Colonic mucosa (tissue), 4 donors: Measurements from ENCODE around the gene SH3GL3. TPM values are rescaled to one million over a fixed set of nuclear protein-coding genes. Genes with fewer than 3 reads are reported as not detected.

Source experiments
- DNase-seq: peaks from one replicate; pipeline ENCODE4 v3.0.0-alpha.2; 2020
- H3K27ac ChIP-seq: fragments of 200-600 bp; one replicate; pipeline ENCODE4 v1.8.0; 2021
- H3K27me3 ChIP-seq: fragments of 200-600 bp; one replicate; pipeline ENCODE4 v1.8.0; 2021
- H3K36me3 ChIP-seq: fragments of 200-600 bp; one replicate; pipeline ENCODE4 v1.8.0; 2021
- H3K4me1 ChIP-seq: fragments of 200-600 bp; one replicate; pipeline ENCODE4 v1.8.0; 2021; ENCODE audit warnings: mild to moderate bottlenecking
- H3K4me3 ChIP-seq: fragments of 200-600 bp; one replicate; pipeline ENCODE4 v1.8.0; 2021
- H3K9ac ChIP-seq, 2 donors: one replicate each; pipeline ENCODE4 v1.7.0; 2013; ENCODE audit warnings: control low read depth in 2 of 2, low read depth in 2 of 2, low read length in 2 of 2
- H3K9me3 ChIP-seq: fragments of 200-600 bp; one replicate; pipeline ENCODE4 v1.8.0; 2021
- CTCF ChIP-seq: fragments of 200-600 bp; IDR thresholded peaks from one replicate; pipeline ENCODE4 v1.8.0; 2022; ENCODE audit warnings: antibody characterized with exemption, mild to moderate bottlenecking
- intact Hi-C: fragments of 100-400 bp; cut with DNase I; formaldehyde crosslinking; loops from one replicate; pipeline ENCODE4 v1.14.1; 2022
- total RNA-seq, 2 donors: library from RNA; stranded (reverse); fragmentation: NEBNext Ultra II Directional in 1 of 2; extraction: Animal tissue kit (Norgen Biotek cat#: 25700) in 1 of 2; gene quantifications; one replicate each; pipeline ENCODE4 v1.2.1, GENCODE V29; 2021
- donor health status: healthy.
- donor health status: DM: no; HTN: no; CAD: no.
- donor health status: DM: no; HTN: no; CAD: no.

The SH3GL3 gene
- total RNA-seq, 2 donors from 2014 or later, result not detected

DNA sequence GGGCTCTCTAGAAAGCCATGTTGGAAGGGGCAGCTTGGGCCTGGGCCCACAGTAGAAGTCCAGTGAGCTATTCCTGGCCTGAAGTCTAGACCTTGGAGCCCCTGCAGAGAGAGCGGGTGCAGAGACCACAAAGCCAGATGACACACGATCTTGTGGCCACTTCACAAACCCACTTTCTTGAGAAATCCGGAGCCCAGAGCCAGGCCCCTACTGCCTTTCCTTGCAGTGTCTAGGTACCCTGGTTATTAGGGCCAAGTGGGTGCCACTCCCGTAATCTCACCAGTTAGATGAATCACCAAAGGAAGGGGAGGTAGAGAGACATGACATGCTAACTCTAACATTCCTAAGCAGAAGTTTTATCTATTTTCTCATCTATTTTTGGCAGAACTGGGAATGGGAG lies 134.2 kb downstream of the SH3GL3 start:
- H3K36me3 ChIP-seq, result no peaks in the 10 kb centered on the region
- no peaks in the 10 kb centered on the region for H3K4me1 ChIP-seq
- TF ChIP-seq CTCF, result no peak
- intact Hi-C loops, result no loop called here
- no peak overlapping the region for H3K27ac ChIP-seq
- no peak overlapping the region for H3K9ac ChIP-seq
- H3K4me3 ChIP-seq, result no peak overlapping the region
- H3K27me3 ChIP-seq, result no peaks in the 10 kb centered on the region
- DNase-seq, result no peak
- no peaks in the 10 kb centered on the region for H3K9me3 ChIP-seq

DNA sequence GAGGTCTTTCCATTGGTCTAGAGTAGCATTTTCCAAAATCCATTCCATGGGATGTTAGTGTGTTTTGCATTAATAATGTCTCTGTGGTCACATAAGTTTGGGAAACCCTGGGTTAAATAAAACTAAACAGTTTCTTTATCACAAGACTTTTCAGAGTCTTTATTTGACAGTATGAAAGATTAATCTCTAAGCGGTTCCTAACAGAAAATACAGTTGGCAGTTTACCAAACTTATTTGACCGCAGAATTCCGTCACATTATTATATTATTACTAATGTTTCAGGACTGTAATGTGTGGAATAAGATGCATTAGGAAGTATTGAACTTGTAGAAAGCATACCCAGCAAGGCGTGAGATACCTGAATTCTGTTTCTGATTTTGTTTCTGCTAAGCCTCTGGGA lies 135.2 kb downstream of the SH3GL3 start:
- Histone ChIP-seq H3K27me3 (no peaks in the 10 kb centered on the region), H3K4me1 (no peaks in the 10 kb centered on the region), H3K9ac (no peak overlapping the region), H3K9me3 (no peaks in the 10 kb centered on the region), H3K4me3 (no peak overlapping the region), H3K36me3 (no peaks in the 10 kb centered on the region), H3K27ac (no peak overlapping the region)
- intact Hi-C loops, result no loop called here
- TF ChIP-seq CTCF, result no peak
- DNase-seq, result no peak

DNA sequence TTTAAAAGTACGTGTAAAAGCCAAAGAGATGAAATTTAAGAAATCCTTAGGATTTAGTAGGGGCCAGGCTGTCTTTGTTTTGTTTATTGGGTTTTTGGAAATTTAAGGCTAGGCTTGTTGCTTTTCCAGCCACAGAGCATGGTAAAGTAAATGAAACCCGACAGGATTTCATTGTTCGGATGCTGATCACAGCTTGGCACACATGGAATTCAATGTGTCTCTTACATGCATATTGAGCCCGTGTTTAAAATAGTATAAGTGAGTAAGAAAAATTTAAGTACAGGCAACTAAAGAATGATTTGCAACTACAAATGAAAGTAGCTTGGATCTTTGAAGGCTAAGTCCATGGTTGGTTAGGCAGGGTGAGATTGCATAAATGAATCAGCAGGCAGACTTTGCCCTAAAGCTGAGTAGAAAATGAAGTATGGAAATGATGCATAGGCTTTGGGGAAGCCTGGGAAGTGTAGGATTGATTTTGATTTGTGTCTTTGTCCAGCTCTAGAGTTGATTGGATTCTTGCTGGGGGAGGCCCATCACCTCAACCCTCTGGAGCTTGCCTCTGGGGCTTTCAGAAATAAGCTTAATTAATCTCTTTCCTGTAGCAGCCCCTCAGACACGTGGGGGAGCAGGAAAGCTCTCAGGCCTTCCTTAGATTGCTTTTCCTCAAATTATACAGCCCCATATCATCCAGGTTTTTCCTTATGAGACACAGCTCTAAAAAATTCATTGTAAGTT lies 138.6 kb downstream of the SH3GL3 start:
- no peak overlapping the region for H3K9ac ChIP-seq

GRCh38 chr15:83587091-83587490 lies 139.9 kb downstream of the SH3GL3 start:
- intact Hi-C loops, result no loop called here
- no peak for DNase-seq
- no peak overlapping the region for H3K4me3 ChIP-seq
- H3K9ac ChIP-seq, result no peak overlapping the region
- H3K9me3 ChIP-seq, result no peaks in the 10 kb centered on the region
- H3K36me3 ChIP-seq, result no peaks in the 10 kb centered on the region
- no peaks in the 10 kb centered on the region for H3K27me3 ChIP-seq
- TF ChIP-seq CTCF, result no peak
- no peak overlapping the region for H3K27ac ChIP-seq
- no peaks in the 10 kb centered on the region for H3K4me1 ChIP-seq

More for the DNA sequence above, 138.6 kb downstream of the SH3GL3 start:
- Histone ChIP-seq H3K9me3 (no peaks in the 10 kb centered on the region), H3K27me3 (no peaks in the 10 kb centered on the region), H3K36me3 (no peaks in the 10 kb centered on the region), H3K4me3 (no peak overlapping the region), H3K4me1 (no peaks in the 10 kb centered on the region), H3K27ac (no peak overlapping the region)
- DNase-seq, result no peak
- intact Hi-C loops, result no loop called here
- no peak for TF ChIP-seq CTCF

DNA sequence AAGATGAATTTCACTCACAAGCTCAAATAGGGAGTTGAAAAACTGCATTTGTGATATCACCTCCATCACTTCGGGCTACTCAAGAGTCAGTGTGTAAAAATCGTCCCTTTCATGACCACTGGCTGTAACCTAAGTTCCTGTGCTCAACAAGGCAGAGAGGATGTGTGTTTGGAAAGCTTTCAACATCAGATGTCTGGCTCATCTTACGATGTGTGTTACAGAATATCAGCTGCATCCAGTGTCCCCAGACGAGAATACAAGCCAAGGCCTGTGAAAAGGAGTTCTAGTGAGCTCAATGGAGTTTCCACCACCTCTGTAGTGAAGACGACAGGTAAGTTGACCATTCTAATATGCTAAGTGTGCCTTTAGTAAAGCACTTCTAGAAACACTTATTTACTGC lies 141.3 kb downstream of the SH3GL3 start:
- intact Hi-C loops, result no loop called here
- no peak for TF ChIP-seq CTCF

More for the DNA sequence above, 141.3 kb downstream of the SH3GL3 start:
- no peak for DNase-seq
- Histone ChIP-seq H3K4me3 (no peak overlapping the region), H3K27ac (no peak overlapping the region), H3K27me3 (no peaks in the 10 kb centered on the region), H3K36me3 (no peaks in the 10 kb centered on the region), H3K4me1 (no peaks in the 10 kb centered on the region), H3K9ac (no peak overlapping the region), H3K9me3 (no peaks in the 10 kb centered on the region)
